Lung (tissue), 12 donors: ENCODE results near the gene OTX2. TPM values are rescaled to one million over a fixed set of nuclear protein-coding genes. Genes with fewer than 3 reads are reported as not detected.
A peak's percentile ranks its signal among the peaks of the same experiment; 100 is the strongest.

Source experiments
- ATAC-seq: fragments of 200-7000 bp; cut with Tn5 transposase; one replicate; pipeline ENCODE4 v1.9.1; 2020; ENCODE audit warnings: moderate number of reproducible peaks; ENCODE audit not compliant: insufficient read depth, low FRiP score
- DNase-seq, 3 donors: peaks; one replicate each; pipeline ENCODE4 v3.0.0-alpha.2; 2013 to 2017
- H3K27ac ChIP-seq, 2 donors: one replicate each; pipeline ENCODE4 v1.5.1; 2013; ENCODE audit warnings: mild to moderate bottlenecking in 2 of 2, moderate library complexity in 2 of 2, control low read depth in 1 of 2, inconsistent platforms in 1 of 2, low read depth in 1 of 2, low read length in 1 of 2
- H3K27me3 ChIP-seq, 3 donors: one replicate each; pipeline ENCODE4 v1.5.1; 2013; ENCODE audit warnings: low read length in 2 of 3; ENCODE audit not compliant: control insufficient read depth in 3 of 3, insufficient read depth in 3 of 3
- H3K36me3 ChIP-seq, 4 donors: one replicate each; pipeline ENCODE4 v1.5.1; 2013; ENCODE audit warnings: low read length in 4 of 4, mild to moderate bottlenecking in 1 of 4, moderate library complexity in 1 of 4; ENCODE audit not compliant: control insufficient read depth in 4 of 4, insufficient read depth in 4 of 4
- H3K4me1 ChIP-seq, 5 donors: one replicate each; pipeline ENCODE4 v1.5.1; 2013; ENCODE audit warnings: low read length in 5 of 5, mild to moderate bottlenecking in 2 of 5, moderate library complexity in 1 of 5; ENCODE audit not compliant: control insufficient read depth in 5 of 5, insufficient read depth in 5 of 5
- H3K4me3 ChIP-seq: one replicate; pipeline ENCODE4 v1.5.1; 2013; ENCODE audit warnings: mild to moderate bottlenecking, control low read depth, moderate library complexity
- H3K9ac ChIP-seq, 2 donors: one replicate each; pipeline ENCODE4 v1.5.1; 2013; ENCODE audit warnings: low read length in 2 of 2, control low read depth in 1 of 2; ENCODE audit not compliant: insufficient read depth in 1 of 2
- H3K9me3 ChIP-seq, 4 donors: one replicate each; pipeline ENCODE4 v1.5.1; 2013; ENCODE audit warnings: low read length in 3 of 4, mild to moderate bottlenecking in 1 of 4, moderate library complexity in 1 of 4; ENCODE audit not compliant: control insufficient read depth in 4 of 4, insufficient read depth in 3 of 4
- CTCF ChIP-seq: IDR thresholded peaks from 2 replicates; pipeline ENCODE4 v1.5.1; 2012; ENCODE audit warnings: mild to moderate bottlenecking; ENCODE audit errors: control extremely low read depth, extremely low read depth
- WGBS, 2 donors: extraction: QIAGEN DNeasy Blood & Tissue Kit; methylation state at CpG; one replicate each; pipeline ENCODE4 v1.1.7; 2013; 5-methylcytosine and 5-hydroxymethylcytosine counted together
- polyA plus RNA-seq, 2 donors: library from polyadenylated mRNA; stranded (reverse); fragments of 200-250 nt; gene quantifications; one replicate each; pipeline ENCODE4 v1.2.1, GENCODE V29; 2013
- total RNA-seq, 2 donors: library from RNA; depleted of rRNA in 1 of 2; stranded (reverse); fragments of >200 nt in 1 of 2; gene quantifications; one replicate each; pipeline ENCODE4 v1.2.1, GENCODE V29; 2014 to 2021
- donor health status: control.
- donor health status: control.
- donor health status: Bipolar disorder and iron deficiency.
- donor health status: healthy.
- donor health status: DM: yes; HTN: yes; CAD: no.

The OTX2 gene
- total and polyA plus RNA-seq, 4 donors = not detected

- no peak for DNase-seq
- 90 to 92% methylated on average over 2 of the region's 2 CpGs for WGBS, 2 donors
- Histone ChIP-seq H3K4me1 (no peaks in the 10 kb centered on the region), H3K9me3 (no peaks in the 10 kb centered on the region), H3K36me3 (no peaks in the 10 kb centered on the region), H3K27me3 (no peaks in the 10 kb centered on the region), H3K27ac (no peak overlapping the region), H3K4me3 (no peak overlapping the region), H3K9ac (no peak overlapping the region)
- no peak for ATAC-seq
- TF ChIP-seq CTCF = no peak
These were observed 50.6 kb downstream of the OTX2 start for GRCh38 chr14:56759633-56760032.

DNA sequence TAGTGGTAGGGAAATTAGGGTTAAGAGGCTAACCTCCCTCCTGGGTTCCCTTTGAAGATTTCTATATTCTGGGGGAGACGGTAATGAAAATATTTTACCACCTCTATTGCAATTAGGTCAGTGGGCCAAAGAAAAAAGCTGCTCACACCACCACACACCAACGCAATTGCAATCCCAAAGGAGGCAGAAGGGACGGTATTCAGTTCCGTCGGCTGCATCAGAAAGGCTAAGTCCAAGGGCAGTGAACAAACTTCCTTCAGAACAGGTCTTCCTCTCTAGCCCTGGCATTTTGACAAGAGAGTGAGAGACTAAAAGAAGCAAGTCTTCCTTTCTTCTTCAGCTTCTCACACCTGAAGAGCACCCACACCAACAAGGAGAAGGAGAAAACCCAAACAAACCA, 51.2 kb downstream of the OTX2 start:
- Histone ChIP-seq H3K4me1 (no peaks in the 10 kb centered on the region), H3K4me3 (no peak overlapping the region), H3K27me3 (no peaks in the 10 kb centered on the region), H3K27ac (no peak overlapping the region), H3K9ac (no peak overlapping the region), H3K9me3 (no peaks in the 10 kb centered on the region), H3K36me3 (no peaks in the 10 kb centered on the region)
- no peak for DNase-seq
- WGBS, 2 donors = 71 to 76% methylated on average over 5 of the region's 5 CpGs
- TF ChIP-seq CTCF = no peak
- ATAC-seq = no peak

GRCh38 chr14:56754921-56755320, 55.4 kb downstream of the OTX2 start:
- DNase-seq (peak in 1 of 3 donors; percentile 9), ATAC-seq (no peak)
- Histone ChIP-seq H3K9ac (no peak overlapping the region), H3K27me3 (no peaks in the 10 kb centered on the region), H3K4me3 (no peak overlapping the region), H3K36me3 (no peaks in the 10 kb centered on the region), H3K9me3 (peaks cover 0 to 2% (median 0%) of the 10 kb centered on the region in 4 donors), H3K4me1 (no peaks in the 10 kb centered on the region), H3K27ac (no peak overlapping the region)
- no peak for TF ChIP-seq CTCF
- WGBS, 2 donors = 59 to 65% methylated on average over 3 of the region's 3 CpGs

DNA sequence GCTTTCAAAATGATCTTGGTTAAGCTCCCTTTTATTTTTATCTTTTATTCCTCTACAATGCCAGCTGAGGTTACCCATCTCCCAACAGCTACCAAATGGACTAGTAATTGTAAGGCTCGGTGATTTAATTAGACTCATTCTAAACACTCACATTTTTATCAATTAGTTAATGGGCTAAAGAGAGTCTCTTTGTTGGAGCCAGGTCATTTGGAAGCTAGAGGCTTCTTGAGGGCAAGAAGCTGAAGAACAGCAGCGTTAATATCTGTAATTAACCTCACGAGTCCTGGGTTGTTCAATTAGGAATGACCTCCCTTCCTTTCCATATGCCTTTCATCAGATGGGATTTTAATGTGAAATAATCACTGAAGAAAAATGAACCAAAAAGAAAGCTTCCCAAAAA, 56.9 kb downstream of the OTX2 start:
- no peaks in the 10 kb centered on the region for H3K36me3 ChIP-seq
- H3K4me1 ChIP-seq = no peaks in the 10 kb centered on the region
- H3K4me3 ChIP-seq = no peak overlapping the region
- no peak overlapping the region for H3K27ac ChIP-seq
- H3K9me3 ChIP-seq = peaks cover 0 to 4% (median 0%) of the 10 kb centered on the region in 4 donors
- 66 to 77% methylated on average over 3 of the region's 3 CpGs for WGBS, 2 donors
- H3K9ac ChIP-seq = no peak overlapping the region
- no peak for DNase-seq
- no peak for TF ChIP-seq CTCF
- no peak for ATAC-seq
- H3K27me3 ChIP-seq = no peaks in the 10 kb centered on the region
